AG04449 (cell line): ENCODE measurements around the gene TGFBR3.

ENCODE experiments used
- CTCF ChIA-PET: fragments of 350-600 bp; formaldehyde crosslinking; extraction: SDS; loops from one replicate; lab custom pipeline; 2021; ENCODE audit warnings: antibody characterized with exemption; lab: Yijun Ruan, JAX
- POLR2A ChIA-PET: fragments of 400-600, 350-600 bp; formaldehyde crosslinking; extraction: SDS; loops from one replicate; lab custom pipeline; 2020; ENCODE audit warnings: antibody characterized with exemption, inconsistent platforms; lab: Yijun Ruan, JAX
- DNase-seq: peaks from one replicate; pipeline ENCODE4 v3.0.0-alpha.2; 2010; ENCODE audit warnings: low read depth, low spot score
- H3K4me3 ChIP-seq: 2 replicates; pipeline ENCODE4 v1.5.1; 2011; ENCODE audit warnings: low read depth, mild to moderate bottlenecking, control low read depth, low read length
- TF ChIP-seq, protein P1 (sequence below): IDR thresholded peaks from one replicate; pipeline ENCODE4 v1.5.1; 2011; ENCODE audit warnings: mild to moderate bottlenecking, moderate library complexity, low read length, control low read depth, inconsistent platforms; ENCODE audit not compliant: insufficient read depth; ENCODE audit errors: missing control alignments

Gene TGFBR3

DNA sequence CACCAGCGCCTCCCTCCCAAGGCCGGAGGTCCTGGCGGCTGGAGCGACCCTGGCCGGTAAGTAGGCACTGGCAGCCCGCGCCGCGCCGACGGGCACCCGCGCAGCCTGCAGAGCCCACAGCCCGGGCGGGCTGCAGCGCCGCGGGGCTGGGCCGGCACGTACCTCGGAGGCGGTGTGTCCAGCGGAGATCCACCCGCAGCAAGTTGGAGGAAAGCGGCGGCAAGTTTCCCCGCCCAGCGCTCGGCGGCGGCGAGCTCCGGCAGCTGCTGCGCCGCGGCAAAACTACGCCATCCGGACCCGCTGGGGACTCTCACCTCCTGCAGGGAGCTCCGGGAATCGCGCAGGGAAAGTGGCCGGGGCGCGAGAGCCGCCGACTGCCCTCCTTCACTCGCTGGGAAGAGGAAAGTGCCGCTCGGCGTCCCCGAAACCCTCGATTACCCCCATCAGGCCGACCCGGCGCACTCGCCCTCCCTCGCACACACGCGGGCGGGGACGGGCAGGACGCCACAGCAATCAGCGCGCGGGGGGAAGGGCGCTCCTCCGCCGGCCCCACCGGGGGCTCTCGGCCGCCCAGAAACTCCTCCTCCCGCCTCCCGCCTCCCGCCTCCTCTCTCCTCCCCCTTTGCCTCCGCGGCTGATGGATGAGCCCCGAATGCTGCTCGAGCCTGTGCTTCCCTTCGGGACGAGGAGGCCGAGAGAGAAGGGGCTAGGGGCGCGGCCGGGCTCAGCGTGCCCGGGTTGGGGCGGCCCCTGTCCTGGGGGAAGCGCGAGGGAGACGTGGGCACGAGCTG is at the start of gene TGFBR3:
Gene TGFBR3 (minus strand): TSS at position 436 of the 791 bp plus-strand sequence. CDS start 24,620 bp downstream, outside the sequence.
- no peak for DNase-seq
- ChIA-PET CTCF (interaction anchor here (0.9 to 5.6 kb wide), 14 partner anchors 10 to 378 kb away, joined by 3 to 81 read pairs (median 6); no protein-coding TSS in a partner anchor), POLR2A (interaction anchor here (0.6 to 1.6 kb wide), 12 partner anchors 13 to 356 kb away, joined by 3 to 6 read pairs (median 4); no protein-coding TSS in a partner anchor)
- H3K4me3 ChIP-seq = peak within 1 kb of the TSS; percentile 76
- TF ChIP-seq, protein P1, sequence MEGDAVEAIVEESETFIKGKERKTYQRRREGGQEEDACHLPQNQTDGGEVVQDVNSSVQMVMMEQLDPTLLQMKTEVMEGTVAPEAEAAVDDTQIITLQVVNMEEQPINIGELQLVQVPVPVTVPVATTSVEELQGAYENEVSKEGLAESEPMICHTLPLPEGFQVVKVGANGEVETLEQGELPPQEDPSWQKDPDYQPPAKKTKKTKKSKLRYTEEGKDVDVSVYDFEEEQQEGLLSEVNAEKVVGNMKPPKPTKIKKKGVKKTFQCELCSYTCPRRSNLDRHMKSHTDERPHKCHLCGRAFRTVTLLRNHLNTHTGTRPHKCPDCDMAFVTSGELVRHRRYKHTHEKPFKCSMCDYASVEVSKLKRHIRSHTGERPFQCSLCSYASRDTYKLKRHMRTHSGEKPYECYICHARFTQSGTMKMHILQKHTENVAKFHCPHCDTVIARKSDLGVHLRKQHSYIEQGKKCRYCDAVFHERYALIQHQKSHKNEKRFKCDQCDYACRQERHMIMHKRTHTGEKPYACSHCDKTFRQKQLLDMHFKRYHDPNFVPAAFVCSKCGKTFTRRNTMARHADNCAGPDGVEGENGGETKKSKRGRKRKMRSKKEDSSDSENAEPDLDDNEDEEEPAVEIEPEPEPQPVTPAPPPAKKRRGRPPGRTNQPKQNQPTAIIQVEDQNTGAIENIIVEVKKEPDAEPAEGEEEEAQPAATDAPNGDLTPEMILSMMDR = peak; percentile 82

DNA sequence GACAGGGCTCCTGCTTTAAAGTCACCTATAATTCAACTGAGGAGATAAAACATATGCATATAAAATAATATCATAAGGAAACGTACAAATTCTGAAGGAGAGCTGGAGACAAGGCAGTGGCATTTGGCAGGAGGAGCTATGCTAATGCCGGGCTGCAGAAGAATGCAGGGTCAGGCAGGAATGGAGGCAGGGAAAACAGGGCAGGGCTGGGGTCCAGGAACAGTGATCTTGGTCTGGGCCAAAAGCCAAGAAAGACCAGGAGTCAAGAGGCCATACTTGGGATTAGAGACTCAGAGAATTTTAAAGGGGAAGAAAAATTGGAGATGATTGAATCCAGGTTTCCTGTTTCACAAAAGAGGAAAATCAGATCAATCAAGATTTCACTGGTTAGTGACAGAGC is 43.3 kb upstream of the TGFBR3 start:
- H3K4me3 ChIP-seq = no peak overlapping the region
- POLR2A ChIA-PET = interaction anchor here (0.6 kb wide), 1 partner anchor 344 kb away, joined by 4 read pairs; no protein-coding TSS in a partner anchor
- TF ChIP-seq, protein P1 = no peak
- CTCF ChIA-PET = interaction anchor here (0.9 to 10.7 kb wide), 13 partner anchors 10 to 763 kb away, joined by 3 to 426 read pairs (median 27); partner anchors contain the start of gene TGFBR3
- no peak for DNase-seq

DNA sequence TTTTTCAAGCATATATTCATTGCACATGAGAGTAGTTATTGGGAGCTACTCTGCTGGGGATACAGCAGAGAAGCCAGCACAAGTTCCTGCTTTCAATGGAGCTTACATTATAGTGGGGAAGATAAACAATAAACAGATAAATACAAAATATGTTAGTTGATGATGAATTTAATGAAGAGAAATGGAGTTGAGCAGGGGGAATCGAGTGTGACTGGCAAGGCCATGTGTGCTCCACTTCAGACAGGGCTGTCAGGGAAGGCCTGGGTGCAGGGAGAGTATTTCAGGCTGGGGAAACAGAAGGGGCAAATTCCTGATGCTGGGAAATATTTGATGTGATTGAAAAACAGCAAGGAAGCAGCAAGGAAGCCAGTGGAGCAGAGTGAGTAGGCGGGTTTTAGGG is 42.1 kb upstream of the TGFBR3 start:
- ChIA-PET CTCF (interaction anchor here (0.7 to 10.7 kb wide), 22 partner anchors 11 to 648 kb away, joined by 3 to 426 read pairs (median 6); partner anchors contain the start of gene TGFBR3), POLR2A (no interaction called here)
- no peak for DNase-seq
- TF ChIP-seq, protein P1 = no peak
- no peak overlapping the region for H3K4me3 ChIP-seq

DNA sequence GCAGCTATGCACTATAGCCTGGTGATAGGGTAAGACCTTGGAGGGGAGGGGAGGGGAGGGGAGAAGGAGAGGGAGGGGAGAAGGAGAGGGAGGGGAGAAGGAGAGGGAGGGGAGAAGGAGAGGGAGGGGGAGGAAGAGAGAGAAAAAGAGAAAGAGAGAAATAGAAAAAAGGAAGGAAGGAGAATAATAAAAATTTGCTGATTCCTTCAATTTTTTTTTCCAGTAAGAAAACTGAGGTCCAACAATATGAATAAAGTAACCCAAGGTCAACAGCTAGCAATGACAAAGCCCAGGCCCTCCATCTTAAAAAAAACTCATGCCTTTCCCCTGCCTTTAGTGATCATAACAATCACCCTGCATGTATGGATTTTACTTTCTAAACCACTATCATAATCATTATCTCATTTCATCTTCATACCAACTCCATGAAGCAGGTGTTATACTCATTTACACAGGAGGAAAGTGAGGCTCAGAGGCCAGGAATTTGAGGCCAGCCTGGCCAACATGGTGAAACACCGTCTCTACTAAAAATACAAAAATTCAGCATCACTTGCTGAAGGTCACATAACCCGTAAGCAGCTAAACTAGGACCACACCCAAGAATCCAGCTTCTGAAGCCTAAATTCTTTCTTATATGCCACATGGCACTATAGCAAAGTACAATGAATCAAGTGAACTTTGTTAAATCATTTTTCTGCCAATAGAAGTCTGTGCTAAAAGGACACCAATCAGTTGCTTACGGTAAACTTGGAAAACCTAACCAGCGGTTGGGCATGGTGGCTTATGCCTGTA is 39.9 kb upstream of the TGFBR3 start:
- CTCF ChIA-PET = interaction anchor here (1.0 to 10.7 kb wide), 20 partner anchors 10 to 643 kb away, joined by 3 to 426 read pairs (median 6); partner anchors contain the start of gene TGFBR3
- TF ChIP-seq, protein P1 = no peak
- no peak overlapping the region for H3K4me3 ChIP-seq
- DNase-seq = no peak
- POLR2A ChIA-PET = interaction anchor here (1.2 kb wide), 1 partner anchor 40 kb away, joined by 3 read pairs; the partner anchor contains the start of gene TGFBR3

DNA sequence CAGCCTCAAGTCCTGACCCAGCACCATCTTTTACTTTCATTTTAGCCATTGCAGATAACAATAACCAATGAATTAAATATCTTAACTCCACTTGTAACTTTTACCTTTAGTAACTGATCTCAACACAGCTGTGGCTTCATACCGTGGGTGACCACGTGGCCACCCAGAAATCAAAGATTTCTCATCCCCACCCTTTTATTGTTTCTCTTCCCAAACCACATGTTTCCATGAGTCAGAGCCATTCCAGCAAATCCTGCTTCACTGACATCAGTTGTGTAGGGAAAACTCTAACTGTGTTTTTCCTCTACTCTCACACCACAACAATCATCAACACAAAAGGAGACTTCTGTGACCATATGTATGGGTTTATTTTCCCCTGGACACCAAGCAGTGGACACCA is 38.2 kb upstream of the TGFBR3 start:
- ChIA-PET CTCF (interaction anchor here (1.0 to 10.7 kb wide), 5 partner anchors 19 to 422 kb away, joined by 4 to 426 read pairs (median 34); partner anchors contain the start of gene TGFBR3), POLR2A (interaction anchor here (0.6 kb wide), 1 partner anchor 9 kb away, joined by 3 read pairs; no protein-coding TSS in a partner anchor)
- peak; percentile 26 for DNase-seq
- no peak overlapping the region for H3K4me3 ChIP-seq
- TF ChIP-seq, protein P1 = no peak
